ENCODE data around the gene INPP4A.

- TF ChIP-seq CTCF (IDR thresholded peaks at IDR 0.05) (no peak), POLR2A (IDR thresholded peaks at IDR 0.05) (no peak)
Measured at GRCh38 chr2:98615481-98615880, 170.8 kb downstream of the INPP4A start.
